Uterus (tissue), 2 donors: ENCODE results near the gene DZANK1.

ENCODE experiments used
- CTCF ChIP-seq, 4 experiments: fragments of 200-600 bp in 2 of 4; fragments of 450-650 bp in 2 of 4; sonication (generic) in 2 of 4; IDR thresholded peaks; one replicate each; pipeline ENCODE4 v1.5.1; 2016 to 2019; ENCODE audit warnings: antibody characterized with exemption in 4 of 4, mild to moderate bottlenecking in 2 of 4, moderate library complexity in 1 of 4
- POLR2A ChIP-seq, 2 donors: fragments of 450-650 bp; IDR thresholded peaks; one replicate each; pipeline ENCODE4 v1.6.1; 2016; ENCODE audit warnings: antibody characterized with exemption in 2 of 2, mild to moderate bottlenecking in 1 of 2, moderate library complexity in 1 of 2

GRCh38 chr20:18394363-18394762, 72.5 kb downstream of the DZANK1 start:
- no peak for TF ChIP-seq CTCF (IDR thresholded peaks at IDR 0.05)
- TF ChIP-seq POLR2A (IDR thresholded peaks at IDR 0.05), result no peak
